ENCODE measurements around the gene ATP5IF1.
A peak's percentile ranks its signal among the peaks of the same experiment; 100 is the strongest.

ATP5IF1 gene

DNA sequence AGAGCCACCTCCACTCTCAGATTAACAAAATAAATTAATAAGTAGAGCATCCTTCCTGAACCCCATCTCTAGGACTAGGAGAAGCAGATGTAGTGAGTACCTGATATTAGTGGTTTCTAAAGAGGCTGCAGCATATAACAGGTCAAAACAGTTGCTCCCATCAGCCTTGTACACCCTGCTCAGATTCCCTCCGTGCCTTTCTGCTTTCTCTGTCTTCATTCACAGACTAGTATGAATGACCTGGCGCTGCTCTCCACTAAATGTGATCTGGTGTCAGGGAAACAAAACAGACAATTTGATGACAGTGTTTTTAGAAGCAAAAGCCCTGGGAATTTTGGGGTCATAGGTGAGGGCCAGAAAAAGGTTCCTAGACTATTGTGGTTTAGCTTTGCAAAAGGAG lies 31.7 kb downstream of the ATP5IF1 start:
- DNase-seq, result no peak

DNA sequence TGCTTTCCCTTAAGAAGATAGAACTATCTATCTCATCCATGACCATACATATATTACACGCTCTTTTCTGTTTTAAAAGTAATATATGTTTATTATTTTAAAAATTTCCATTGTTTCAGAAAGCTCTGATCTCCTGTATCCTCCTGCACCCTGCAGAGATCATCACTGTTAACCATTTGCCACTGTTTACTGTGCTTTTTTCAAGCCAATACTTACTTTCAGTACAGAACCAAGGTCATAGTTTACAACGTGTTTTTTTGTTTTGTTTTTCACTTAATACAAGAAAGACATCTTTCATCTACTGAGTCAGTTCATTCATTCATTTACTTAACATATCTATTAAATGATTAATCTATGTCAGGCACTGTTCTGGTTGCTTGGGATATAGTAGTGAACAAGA lies 33.6 kb downstream of the ATP5IF1 start:
- no peak for DNase-seq

DNA sequence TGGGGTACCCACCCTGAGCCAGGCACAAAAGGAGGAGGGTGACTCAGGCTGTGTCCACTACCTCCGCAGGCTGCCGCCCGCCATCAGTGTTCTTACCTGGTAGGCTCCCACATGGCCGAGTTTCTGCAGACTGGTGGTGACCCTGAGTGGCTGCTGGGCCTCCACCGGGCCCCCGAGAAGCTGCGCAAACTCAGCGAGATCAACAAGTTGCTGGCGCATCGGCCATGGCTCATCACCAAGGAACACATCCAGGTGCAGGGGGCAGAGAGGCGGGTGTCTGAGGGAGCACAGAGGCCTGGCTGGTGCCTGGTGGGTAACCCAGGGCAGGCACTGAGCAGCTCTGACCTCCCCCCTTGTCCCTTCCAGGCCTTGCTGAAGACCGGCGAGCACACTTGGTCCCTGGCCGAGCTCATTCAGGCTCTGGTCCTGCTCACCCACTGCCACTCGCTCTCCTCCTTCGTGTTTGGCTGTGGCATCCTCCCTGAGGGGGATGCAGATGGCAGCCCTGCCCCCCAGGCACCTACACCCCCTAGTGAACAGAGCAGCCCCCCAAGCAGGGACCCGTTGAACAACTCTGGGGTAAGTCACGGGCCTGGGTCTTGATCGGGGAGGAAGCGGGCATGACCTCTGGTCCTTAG lies 36.4 kb downstream of the ATP5IF1 start:
- DNase-seq, result no peak

DNA sequence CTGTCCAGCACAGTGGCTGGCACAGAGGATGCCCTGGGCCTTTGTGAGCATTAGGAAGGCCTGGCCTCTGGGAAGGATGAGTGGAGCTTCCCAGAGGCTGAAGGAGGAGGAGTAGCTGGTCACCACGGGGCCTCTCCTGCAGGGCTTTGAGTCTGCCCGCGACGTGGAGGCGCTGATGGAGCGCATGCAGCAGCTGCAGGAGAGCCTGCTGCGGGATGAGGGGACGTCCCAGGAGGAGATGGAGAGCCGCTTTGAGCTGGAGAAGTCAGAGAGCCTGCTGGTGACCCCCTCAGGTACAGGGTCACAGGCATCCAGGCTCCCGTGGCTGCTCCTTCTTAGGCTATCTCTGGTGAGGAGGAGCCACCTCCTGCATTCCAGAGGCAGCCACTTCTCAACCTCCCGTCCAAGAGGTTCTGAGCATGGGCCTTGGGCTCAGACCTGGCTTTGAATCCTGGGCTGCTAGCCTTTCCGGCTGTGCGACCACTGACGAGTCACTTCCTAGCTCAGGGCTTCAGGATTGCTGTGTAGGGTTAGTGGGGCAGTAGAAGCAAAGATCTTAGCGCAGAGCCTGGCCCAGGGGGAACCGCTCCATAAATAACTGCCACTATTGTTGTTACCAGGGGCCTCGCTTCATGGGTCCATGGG lies 37.4 kb downstream of the ATP5IF1 start:
- peak; percentile 19 for DNase-seq

DNA sequence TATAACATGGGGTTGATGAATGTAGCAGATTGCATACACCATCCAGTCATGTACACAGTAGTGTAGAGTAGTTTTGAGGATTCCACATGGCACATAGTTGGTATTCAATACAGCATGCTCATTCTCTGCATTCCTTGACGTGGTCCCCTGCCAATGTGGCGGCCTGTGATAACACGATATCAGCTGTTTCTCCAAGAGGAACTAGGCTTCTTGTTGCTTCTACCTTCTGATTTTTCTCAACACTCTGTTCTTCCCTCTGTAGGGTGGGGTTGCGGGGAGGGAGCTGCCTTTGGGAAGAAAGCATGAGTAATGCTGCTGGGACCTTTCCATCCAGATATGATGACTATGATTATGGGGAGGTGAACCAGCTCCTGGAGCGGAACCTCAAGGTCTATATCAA lies 42.8 kb downstream of the ATP5IF1 start:
- DNase-seq, result no peak

DNA sequence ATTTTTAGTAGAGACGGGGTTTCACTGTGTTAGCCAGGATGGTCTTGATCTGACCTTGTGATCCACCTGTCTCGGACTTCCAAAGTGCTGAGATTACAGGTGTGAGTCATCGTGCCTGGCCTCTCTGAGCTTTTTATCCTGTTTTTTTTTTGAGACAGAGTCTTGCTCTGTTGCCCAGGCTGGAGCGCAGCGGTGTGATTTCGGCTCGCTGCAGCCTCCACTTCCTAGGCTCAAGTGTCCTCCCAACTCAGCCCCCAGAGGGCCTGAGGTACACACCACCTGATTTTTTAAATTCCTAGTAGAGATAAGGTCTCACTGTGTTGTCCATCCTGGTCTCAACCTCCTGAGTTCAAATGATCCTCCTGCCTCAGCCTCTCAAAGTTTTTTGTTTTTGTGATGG lies 43.8 kb downstream of the ATP5IF1 start:
- no peak for DNase-seq

DNA sequence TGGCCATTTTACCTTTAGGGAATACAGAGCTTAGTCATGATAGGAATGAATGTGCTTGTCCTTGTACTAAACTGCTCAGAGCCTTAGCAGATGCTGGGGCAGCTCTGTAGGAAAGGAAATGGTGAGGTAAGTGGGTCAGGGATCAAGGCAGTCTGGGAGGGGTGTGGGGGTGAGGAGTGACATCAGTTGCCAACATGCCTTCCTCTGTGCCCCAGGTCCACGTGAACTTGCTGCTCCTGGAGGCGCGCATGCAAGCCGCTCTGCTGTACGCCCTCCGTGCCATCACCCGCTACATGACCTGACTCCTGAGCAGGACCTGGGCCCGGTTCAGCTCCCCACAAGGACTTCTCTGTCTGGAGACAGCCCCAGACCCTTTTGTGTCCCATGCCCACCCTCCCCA lies 44.6 kb downstream of the ATP5IF1 start:
- DNase-seq, result no peak

DNA sequence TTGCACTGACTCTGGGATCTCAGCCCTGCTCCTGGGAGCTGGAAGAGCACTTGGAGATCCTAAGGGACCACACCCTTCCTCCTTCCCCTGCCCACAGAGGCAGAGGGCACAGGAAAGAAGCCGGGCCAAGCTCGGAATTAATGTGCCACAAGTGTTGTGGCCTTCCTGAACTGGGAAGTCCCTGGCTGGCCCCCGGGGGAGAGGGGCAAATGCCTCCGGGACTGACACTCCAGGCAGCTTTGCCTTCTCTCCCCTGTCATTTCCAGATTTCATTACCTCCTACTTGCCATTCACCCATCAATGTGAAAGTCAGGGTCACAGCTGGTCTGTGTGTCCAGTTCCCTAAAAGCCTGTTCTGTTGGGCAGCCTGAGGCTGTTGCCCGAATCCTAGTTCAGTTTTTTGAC lies 45.1 kb downstream of the ATP5IF1 start:
- DNase-seq, result no peak

DNA sequence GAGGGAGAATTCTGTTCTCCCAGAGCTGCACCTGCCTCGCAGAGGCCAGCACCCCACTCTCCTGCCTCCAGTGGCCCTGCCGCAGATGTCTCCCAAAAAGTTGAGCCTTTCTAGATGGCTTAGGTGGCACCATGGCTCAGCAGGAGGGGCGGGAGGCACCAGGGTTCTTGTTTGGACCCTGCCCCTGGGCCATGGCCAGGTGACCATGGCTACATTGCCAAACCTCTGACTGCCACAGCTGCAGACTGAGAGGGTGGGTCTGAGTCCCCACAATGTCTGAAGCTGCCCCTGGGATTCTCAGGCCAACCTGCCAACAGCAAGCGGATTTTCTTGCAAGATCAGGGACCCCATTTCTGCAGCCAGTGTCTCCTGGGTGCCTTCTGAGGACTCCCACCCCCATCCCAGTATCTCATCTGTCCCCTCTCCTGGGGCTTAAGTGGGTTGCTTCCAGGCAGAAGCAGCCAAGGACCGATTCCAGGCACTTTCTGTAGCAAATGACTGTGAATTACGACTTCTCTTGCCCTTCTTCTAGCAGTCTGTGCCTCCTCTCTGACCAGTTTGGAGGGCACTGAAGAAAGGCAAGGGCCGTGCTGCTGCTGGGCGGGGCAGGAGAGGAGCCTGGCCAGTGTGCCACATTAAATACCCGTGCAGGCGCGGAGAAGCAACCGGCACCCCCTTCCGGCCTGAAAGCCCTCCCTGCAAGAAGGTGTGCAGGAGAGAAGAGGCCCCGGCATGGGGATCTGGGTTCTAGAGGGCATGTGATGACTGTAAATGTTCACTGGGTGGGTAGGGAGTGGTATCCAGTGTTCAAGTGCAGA lies 45.9 kb downstream of the ATP5IF1 start:
- DNase-seq, result no peak

DNA sequence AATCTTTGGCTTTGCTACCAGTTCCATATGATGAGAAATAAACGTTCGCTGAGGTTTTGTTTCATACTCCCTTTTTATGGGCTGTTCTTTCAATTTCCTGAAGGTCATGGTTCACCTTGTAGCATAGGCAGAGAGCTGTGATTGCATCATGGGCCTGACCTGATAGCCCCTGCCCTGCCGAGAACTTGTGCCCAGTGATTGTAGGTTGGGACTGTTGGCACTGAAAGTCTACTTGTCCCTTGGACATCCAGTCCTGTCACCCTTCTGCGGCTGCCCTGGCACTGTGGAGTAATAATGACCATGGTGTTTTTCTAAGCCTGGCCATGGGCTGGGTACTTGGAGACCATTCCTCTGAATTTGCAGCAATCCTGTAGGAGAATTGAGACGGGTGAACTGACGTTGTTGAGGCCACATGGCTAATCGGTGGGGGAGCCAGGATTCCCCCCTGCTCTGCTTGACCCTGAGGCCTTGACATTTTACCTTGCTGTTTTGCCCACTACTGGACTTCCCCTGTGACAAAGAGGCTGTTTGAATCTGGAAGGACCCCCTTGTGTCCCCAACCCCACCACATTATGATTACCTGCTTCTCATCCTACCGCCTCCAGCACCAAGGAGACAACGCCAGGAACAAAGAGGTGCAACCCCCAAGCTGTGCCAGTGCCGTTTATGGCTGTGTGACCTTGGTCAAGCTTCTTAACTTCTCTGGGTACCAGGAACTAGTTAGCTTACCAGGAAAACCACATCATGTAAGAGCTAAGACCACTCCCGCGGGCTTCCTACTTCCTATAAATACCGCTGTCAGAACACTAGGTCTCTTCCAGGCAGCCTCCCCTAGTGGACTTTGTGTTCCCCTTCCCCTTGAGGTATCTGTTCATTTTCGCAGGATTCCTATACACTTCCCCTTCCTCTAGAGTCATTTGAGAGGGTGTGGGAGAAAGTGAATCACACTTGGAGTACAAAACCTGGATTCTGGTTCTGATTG lies 46.8 kb downstream of the ATP5IF1 start:
- peak; percentile 88 for DNase-seq

DNA sequence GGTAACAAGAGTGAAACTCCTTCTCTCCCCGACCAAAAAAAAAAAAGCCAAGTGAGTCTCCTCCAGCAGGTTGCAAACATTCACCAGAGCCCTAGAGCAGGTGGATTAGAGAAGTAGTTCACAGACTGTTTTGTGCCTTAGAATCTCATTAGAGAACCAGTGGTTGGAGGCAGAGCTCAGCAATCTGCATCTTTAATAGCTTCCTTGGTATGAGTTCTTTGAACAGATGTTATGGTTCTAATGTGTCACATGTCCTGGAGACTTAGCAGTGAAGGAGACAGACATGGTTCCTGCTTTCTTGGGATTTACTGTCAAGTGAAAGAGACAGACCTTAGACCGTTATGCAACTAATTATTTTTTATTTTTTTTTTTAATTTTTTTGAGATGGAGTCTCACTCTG lies 50.2 kb downstream of the ATP5IF1 start:
- peak; percentile 71 for DNase-seq
